GM13976 (cell line): ENCODE results near the gene SH3BP5L.

Experiments used
- DNase-seq: peaks from one replicate; pipeline ENCODE4 v3.0.0; 2012; ENCODE audit warnings: low spot score
- CTCF ChIP-seq: IDR thresholded peaks from 2 replicates; pipeline ENCODE4 v1.5.1; 2012; ENCODE audit warnings: borderline replicate concordance, mild to moderate bottlenecking; ENCODE audit not compliant: insufficient read depth; ENCODE audit errors: extremely low read depth, missing control alignments, control extremely low read depth
- in situ Hi-C: fragments of 300-500 bp; cut with MboI; formaldehyde crosslinking; loops from one replicate; pipeline ENCODE4 v1.12.0; 2022; ENCODE audit warnings: low sequenced_read_pairs, mixed read lengths, inconsistent platforms; ENCODE audit not compliant: unreplicated experiment

SH3BP5L gene

GRCh38 chr1:248828845-248829244, 3.1 kb upstream of the SH3BP5L start:
- in situ Hi-C loops, result no loop called here
- no peak for TF ChIP-seq CTCF
- DNase-seq, result no peak

GRCh38 chr1:248825573-248825908, 174 bp downstream of the SH3BP5L start:
- DNase-seq, result no peak
- TF ChIP-seq CTCF, result no peak
- in situ Hi-C loops, result no loop called here

- no peak for TF ChIP-seq CTCF
Observed at GRCh38 chr1:248825136-248825535, 579 bp downstream of the SH3BP5L start.

GRCh38 chr1:248824701-248825100, 1.0 kb downstream of the SH3BP5L start:
- DNase-seq, result no peak
- TF ChIP-seq CTCF, result no peak
- in situ Hi-C loops, result no loop called here

More at GRCh38 chr1:248825136-248825535, 579 bp downstream of the SH3BP5L start:
- DNase-seq, result no peak
- in situ Hi-C loops, result no loop called here

- DNase-seq, result no peak
- in situ Hi-C loops, result no loop called here
- no peak for TF ChIP-seq CTCF
Observed at GRCh38 chr1:248824301-248824700, 1.4 kb downstream of the SH3BP5L start.

GRCh38 chr1:248823517-248824001, 2.2 kb downstream of the SH3BP5L start:
- in situ Hi-C loops, result no loop called here
- TF ChIP-seq CTCF, result no peak
- no peak for DNase-seq

GRCh38 chr1:248822148-248823032, 3.3 kb downstream of the SH3BP5L start:
- in situ Hi-C loops, result no loop called here
- DNase-seq, result no peak
- no peak for TF ChIP-seq CTCF
